ENCODE measurements around the gene CYSTM1. TPM values are rescaled to one million over a fixed set of nuclear protein-coding genes. Genes with fewer than 3 reads are reported as not detected.

The CYSTM1 gene
- total RNA-seq, 1 donor from 2014 or later: 8.3 TPM

Other genes with a start within 250 kb of the CYSTM1 start
- 0.41 TPM for gene NRG2, start 131.9 kb upstream of the CYSTM1 start, total RNA-seq
- gene PURA, start 61.1 kb upstream of the CYSTM1 start, total RNA-seq: 18.3 TPM
- gene IGIP, start 49.3 kb upstream of the CYSTM1 start, total RNA-seq: 9.4 TPM
- gene PFDN1, start 127.9 kb downstream of the CYSTM1 start, total RNA-seq: 64.2 TPM
- 18.6 TPM for gene HBEGF, start 171.4 kb downstream of the CYSTM1 start, total RNA-seq
- 1.6 TPM for gene SLC4A9, start 185.0 kb downstream of the CYSTM1 start, total RNA-seq
- 121 TPM for gene ANKHD1, start 226.6 kb downstream of the CYSTM1 start, total RNA-seq